Muscle of arm (tissue), 12 donors: Measurements from ENCODE around the gene PRIM2. TPM values are rescaled to one million over a fixed set of nuclear protein-coding genes. Genes with fewer than 3 reads are reported as not detected.
"Not testable (repeated sequence)": the region's sequence is repeated elsewhere in the genome, so short reads cannot be mapped to it uniquely, and the experiment has no call there.

Experiments
- DNase-seq: peaks from one replicate; pipeline ENCODE4 v3.0.0-alpha.2; 2013
- polyA plus RNA-seq, 12 donors: library from polyadenylated mRNA; unstranded; fragments of 120-200 nt; gene quantifications; one replicate each; pipeline ENCODE4 v1.2.1, GENCODE V29; 2013; ENCODE audit not compliant: insufficient read length in 12 of 12

PRIM2 gene
- polyA plus RNA-seq, 12 donors: 5.7 to 14.4 (median 8.3) TPM; not detected in 1

DNA sequence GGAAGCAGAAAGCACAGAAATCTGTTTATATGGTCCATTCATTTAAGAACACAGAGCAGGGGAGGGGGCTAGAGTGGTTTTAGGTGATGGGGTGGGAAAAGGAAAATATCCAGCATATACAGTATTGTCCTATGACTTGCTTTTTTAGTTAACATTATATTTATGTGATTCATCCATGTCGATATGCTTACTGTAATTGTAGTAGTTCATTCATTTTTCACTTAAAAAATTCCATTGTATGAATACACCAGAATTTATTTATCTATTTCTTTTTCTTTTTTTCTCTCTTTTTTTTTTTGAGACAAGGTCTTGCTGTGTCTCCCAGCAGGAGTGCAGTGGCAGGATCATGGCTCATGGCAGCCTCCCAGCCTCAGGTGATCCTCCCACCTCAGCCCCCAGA lies 9.6 kb upstream of the PRIM2 start:
- no peak for DNase-seq

GRCh38 chr6:57308755-57309154 lies 8.7 kb upstream of the PRIM2 start:
- DNase-seq: not testable (repeated sequence)

DNA sequence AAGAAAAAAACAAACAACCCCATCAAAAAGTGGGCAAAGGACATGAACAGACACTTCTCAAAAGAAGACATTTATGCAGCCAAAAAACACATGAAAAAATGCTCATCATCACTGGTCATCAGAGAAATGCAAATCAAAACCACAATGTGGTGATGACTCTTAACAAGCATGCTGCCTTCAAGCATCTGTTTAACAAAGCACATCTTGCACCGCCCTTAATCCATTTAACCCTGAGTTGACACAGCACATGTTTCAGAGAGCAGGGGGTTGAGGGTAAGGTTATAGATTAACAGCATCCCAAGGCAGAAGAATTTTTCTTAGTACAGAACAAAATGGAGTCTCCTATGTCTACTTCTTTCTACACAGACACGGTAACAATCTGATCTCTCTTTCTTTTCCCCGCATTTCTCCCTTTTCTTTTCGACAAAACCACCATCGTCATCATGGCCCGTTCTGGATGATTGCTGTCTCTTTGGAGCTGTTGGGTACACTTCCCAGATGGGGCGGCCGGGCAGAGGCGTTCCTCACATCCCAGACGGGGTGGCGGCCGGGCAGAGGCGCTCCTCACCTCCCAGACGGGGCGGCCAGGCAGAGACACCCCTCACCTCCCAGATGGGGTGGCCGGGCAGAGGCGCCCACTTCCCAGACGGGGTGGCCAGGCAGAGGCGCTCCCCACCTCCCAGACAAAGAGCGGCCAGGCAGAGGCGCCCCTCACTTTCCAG lies 7.2 kb upstream of the PRIM2 start:
- not testable (repeated sequence) for DNase-seq

DNA sequence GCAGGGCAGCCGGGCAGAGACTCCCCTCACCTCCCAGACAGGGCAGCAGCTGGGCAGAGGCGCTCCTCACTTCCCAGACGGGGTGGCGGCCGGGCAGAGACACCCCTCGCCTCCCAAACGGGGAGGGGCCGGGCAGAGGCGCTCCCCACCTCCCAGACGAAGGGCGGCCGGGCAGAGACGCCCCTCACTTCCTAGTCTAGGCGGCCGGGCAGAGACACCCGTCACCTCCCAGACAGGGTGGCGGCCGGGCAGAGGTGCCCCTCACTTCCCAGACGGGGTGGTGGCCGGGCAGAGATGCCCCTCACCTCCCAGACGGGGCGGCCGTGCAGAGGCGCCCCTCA lies 6.6 kb upstream of the PRIM2 start:
- no peak for DNase-seq

GRCh38 chr6:57311300-57312003 lies 6.0 kb upstream of the PRIM2 start:
- DNase-seq: not testable (repeated sequence)

- no peak for DNase-seq
Measured at GRCh38 chr6:57312004-57312345, 5.5 kb upstream of the PRIM2 start.

DNA sequence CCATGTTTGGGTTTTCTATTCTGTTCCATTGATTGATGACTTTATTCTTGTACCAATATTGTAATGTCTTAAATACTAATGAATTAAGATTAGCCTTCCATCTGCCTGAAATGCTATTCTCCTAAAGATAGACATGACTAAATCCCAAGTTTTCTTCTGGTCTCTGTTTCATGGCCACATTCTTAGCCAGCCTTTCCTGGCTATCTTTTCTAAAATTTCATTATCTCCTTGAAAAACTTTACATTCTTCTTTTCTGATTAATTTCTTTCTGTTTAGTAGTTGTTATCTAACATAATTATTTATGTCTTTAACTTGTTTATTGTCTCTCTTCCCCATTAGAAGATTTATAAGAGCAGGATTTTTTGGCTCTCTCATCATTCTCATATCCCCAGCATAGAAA lies 4.4 kb upstream of the PRIM2 start:
- no peak for DNase-seq

DNA sequence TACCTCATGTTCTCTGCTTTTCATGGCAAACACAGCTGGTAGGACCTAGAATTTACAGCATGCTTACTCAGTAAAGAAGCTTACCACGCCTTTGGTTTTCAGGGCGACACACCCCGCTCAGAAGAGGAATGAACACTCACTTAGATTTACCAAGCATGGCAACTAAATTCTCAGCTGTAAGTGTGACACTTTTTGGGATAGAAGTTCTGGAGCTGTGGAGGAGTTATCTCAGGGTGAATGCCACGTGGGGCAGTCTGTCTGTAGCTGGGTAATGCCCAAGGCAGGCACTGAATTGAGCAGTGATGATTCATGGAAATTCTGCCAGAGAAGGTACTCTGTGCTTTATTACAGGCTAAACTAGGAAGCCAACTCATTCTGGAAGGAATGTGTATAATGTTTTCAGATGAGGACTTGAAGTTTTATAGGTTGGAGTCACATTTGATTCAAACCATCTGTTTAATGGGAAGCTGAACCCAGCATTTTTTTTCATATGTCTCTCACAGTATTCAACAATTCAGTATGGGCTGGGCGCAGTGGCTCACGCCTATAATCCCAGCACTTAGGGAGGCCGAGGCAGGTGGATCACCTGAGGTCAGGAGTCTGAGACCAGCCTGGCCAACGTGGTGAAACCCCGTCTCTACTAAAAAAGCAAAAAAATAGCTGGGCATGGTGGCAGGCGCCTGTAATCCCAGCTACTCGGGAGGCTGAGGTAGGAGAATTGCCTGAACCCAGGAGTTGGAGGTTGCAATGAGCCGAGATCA lies 3.5 kb upstream of the PRIM2 start:
- no peak for DNase-seq

DNA sequence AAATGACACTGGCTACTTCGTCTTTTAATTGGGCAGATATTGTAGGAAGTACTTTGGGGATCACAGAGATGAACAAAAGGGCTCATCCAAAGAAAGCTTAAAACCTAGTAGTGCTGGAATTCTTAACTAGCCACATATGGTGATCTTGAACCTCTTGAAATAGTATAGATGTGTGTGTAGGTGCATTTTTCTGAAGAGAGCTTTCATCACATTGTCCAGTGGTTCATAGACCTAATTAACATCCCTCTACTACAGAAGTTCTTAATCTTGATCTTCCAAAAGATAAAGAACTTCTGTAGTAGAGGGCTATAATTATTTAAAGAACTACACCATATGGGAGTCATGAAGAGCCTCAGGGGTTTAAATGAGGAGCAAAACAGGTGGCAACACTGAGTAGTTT lies 2.3 kb upstream of the PRIM2 start:
- DNase-seq: no peak

- DNase-seq: no peak
Measured at GRCh38 chr6:57315851-57316250, 1.6 kb upstream of the PRIM2 start.

DNA sequence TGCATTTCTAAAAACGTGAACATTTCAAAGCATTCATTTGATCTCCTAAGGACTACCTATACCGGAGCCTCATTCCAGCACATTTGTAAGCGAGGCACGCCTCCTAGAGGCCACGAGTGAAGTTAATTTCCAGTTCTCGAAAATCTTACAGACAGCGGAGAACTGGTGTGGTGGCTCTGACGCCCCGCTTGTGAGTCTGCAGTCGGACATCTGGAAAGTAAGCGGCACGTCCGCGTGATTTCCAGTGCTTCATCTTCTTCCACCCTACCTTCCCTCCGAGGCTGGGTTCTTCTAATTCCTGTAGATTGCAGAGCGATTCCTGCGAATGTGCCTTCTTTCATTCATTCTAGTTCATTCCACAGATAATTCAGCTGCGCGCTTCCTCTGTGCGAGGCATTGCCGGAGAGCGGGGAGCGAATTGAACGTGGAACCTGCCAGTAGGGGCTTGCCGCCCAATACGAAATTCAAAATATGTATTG lies 810 bp upstream of the PRIM2 start:
- DNase-seq: peak; percentile 90

DNA sequence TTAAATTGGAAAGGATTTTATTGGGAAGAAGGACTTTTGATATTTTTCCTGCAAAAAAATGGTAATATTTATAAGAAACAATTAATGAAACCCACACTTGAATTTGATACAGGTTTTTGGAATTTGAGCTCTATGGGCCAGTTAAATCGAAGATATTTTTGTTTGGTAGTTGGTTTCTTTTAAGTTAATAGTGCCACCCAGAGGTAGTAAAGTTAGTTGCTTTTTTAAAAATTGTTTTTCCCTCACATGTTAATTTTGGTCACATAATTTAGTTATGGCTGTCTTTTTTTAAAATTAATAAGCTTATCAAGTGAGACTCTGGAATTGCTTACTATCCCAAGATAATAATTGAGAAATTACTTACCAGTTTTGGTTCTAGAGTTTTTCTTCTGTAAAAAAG lies 7.1 kb downstream of the PRIM2 start:
- DNase-seq: no peak

GRCh38 chr6:57327311-57327710 lies 9.9 kb downstream of the PRIM2 start:
- no peak for DNase-seq

DNA sequence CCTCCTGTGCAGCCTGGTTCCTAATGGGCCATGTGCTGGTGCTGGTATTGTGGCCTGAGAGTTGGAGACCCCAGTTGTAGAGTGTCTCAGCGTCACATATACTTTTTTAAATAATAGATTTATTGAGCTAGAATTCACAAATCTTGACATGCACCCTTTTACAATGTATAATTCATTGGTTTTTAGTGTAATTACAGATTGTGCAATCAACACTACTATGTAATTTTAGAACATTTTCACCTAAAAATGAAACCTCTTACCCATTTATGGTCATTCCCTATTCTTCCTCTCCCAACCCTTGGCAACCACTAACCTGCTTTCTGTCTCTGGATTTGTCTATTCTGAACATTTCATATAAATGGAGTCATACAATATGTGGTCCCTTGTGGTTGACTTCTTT lies 10.6 kb downstream of the PRIM2 start:
- no peak for DNase-seq

DNA sequence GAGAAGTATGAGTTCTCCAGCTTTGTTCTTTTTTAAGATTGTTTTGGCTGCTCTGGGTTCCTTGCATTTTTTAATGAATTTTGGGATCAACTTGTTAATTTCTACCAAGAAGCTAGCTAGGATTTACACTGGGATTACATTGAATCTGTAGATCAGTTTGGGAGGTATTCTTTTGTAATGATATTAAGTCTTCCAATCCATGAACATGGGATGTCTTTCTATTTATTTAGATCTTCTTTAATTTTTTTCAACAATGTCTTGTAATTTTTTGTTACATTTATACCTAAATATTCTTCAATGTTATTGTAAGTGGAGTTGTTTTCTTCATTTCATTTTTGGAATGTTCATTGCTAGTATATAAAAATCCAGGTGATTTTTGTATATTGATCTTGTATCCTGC lies 12.5 kb downstream of the PRIM2 start:
- no peak for DNase-seq

- DNase-seq: no peak
Measured at GRCh38 chr6:57342148-57342669, 24.8 kb downstream of the PRIM2 start.

- DNase-seq: not testable (repeated sequence)
Measured at GRCh38 chr6:57343342-57343741, 25.9 kb downstream of the PRIM2 start.

DNA sequence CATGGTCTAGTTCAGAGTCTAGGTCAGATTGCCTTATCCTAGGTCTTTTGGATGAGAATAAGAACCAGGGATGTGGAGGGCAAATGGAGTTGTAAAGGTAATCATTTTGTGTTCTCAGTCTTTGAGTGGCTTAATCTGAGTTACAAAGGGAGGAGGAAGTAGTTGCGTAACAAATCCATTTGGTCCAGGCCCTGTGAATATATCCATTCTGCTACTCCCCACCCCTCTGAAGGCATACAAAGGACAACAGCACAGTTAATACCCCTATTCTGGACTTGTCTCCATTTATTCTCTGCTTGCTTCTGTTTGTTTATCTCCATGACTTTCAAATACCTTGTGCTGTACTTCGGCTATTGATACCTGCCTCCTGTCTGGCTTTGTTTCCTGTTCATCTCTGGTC lies 29.3 kb downstream of the PRIM2 start:
- not testable (repeated sequence) for DNase-seq

DNA sequence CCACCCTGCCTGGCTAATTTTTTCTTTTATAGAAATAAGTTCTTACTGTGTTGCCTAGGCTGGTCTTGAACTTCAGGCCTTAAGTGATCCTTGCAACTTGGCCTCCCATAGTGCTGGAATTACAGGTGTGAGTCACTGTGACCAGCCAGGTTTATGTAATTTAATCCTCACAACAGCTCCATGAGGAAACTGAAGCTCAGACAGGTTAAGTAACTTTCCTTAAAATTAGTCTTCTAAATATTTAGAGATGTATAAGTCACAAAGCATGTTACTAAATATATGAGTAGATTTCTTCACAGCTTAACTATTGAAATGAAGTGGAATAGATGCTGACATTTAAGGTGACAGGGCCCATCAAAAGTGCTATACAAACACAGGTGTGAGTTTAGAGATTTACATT lies 30.2 kb downstream of the PRIM2 start:
- not testable (repeated sequence) for DNase-seq

GRCh38 chr6:57350443-57350842 lies 33.0 kb downstream of the PRIM2 start:
- not testable (repeated sequence) for DNase-seq

GRCh38 chr6:57352596-57352995 lies 35.2 kb downstream of the PRIM2 start:
- DNase-seq: not testable (repeated sequence)

DNA sequence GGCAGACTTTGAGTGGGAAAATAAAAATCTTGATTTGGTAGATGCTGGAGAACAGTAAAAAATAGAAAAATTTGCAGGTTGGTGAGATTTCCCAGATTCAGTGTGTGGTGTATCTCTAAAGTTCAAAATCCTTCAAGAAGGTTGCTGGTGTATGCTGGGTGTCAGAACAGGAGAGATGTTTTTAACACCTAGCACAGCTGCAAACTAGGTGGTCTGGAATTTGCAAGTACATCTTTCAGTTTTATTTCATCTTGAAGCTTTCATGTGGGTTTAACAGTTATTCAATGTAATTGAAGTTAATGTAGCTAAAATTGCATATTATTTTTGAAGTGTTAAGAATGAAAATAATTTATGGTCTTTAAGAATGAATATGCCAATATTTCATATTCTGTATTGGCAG lies 40.9 kb downstream of the PRIM2 start:
- not testable (repeated sequence) for DNase-seq

DNA sequence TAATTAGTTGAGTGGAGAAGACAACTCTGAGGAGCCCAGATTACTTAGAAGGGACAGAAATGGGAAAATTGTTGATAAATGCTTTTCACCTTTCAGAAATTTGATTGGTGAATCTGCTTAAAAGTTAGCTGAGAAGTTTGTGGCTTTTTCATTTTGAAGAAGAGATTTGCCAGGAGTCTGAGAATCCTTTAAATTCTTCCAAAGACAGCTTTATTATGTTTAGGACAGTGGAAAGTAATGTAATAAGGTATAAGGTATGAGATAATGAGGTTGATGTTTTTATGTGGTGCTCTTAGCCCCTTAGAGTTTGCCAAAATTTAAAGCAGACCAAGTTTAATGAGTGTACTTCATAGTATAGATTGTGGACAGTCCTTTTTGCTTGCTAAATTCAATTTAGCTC lies 42.3 kb downstream of the PRIM2 start:
- DNase-seq: not testable (repeated sequence)
